ENCODE results near the gene TP53I13.
A peak's percentile ranks its signal among the peaks of the same experiment; 100 is the strongest.

The TP53I13 gene

DNA sequence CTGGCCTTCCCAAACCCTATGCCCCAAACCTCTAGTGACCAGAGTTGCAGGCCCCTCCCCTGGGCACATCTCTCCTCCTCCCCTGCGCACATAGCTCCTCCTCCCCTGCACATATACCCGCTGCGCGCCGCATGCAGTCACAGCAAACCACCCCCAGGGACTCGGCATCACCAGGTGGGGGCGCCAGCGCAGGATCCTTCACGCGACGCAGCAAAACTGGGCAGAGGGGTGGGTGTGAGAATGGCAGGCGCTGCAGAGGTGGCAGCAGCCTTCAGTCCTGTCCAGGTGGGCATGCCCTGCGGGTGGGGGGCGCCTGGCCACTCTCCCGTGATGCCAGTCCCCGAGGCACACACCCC, 48.6 kb downstream of the TP53I13 start:
- peak; percentile 70 to 84 (median 80) for DNase-seq

DNA sequence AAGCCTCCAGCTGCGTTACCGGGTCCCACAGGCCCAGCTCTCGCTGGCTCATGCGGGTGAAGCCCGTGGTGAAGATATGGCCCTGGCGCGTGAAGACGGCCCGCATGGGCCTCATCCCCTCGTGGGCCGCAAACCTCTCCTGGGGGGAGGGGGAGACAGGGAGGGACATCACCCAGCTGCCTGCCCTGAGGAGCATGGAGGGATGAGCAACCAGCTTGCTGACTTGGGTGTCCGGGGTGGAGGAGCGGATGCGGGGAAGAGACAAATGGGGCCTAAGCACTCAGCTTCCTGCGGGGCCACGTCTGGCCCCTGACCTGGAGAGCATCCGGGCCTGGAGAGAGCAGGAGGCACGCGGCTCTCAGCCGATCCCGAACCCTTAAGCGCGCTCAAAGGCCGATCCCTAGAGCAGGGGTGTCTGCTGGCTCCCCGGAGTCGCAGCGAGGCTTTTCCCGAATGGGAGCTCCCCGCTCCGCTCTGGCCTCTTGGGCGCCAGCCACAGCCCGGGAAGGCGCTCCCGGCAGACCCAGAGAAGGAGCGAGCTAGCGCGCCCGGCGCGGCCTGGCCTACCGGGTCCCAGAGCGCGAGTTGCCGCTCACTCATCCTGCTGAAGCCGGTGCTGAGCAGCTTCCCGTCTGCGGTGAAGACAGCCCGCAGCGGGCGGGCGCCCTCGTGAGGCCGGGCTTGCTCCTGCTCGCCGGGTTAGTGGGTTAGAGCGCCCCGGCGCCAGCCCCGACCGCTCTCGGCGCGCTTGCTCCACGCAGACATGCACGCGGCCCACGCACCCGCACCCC, 49.2 kb downstream of the TP53I13 start:
- DNase-seq = peak; percentile 72 to 83 (median 74)

- no peak for DNase-seq
These were observed 50.0 kb downstream of the TP53I13 start for GRCh38 chr17:29618272-29619065.

GRCh38 chr17:29619251-29619650, 50.8 kb downstream of the TP53I13 start:
- no peak for DNase-seq

DNA sequence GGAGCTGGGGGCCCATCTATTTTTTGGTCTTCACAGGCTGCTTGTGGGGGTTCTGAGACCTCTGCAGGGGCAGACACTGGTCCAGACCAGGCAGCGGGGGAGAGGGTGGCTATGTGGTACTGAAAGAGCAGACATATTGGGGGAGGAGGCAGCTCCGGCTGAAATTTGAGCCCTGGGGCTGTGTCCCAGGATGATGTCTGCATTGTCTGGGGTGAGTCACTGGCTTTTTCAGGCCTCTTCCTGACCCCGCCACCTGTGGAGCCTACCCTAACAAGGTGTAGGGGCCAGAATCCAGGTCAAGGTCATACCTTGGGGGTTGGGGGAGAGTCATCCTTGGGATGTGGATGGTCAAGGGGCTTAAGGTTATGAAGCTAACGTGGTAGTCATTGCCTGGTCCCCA, 51.8 kb downstream of the TP53I13 start:
- no peak for DNase-seq

DNA sequence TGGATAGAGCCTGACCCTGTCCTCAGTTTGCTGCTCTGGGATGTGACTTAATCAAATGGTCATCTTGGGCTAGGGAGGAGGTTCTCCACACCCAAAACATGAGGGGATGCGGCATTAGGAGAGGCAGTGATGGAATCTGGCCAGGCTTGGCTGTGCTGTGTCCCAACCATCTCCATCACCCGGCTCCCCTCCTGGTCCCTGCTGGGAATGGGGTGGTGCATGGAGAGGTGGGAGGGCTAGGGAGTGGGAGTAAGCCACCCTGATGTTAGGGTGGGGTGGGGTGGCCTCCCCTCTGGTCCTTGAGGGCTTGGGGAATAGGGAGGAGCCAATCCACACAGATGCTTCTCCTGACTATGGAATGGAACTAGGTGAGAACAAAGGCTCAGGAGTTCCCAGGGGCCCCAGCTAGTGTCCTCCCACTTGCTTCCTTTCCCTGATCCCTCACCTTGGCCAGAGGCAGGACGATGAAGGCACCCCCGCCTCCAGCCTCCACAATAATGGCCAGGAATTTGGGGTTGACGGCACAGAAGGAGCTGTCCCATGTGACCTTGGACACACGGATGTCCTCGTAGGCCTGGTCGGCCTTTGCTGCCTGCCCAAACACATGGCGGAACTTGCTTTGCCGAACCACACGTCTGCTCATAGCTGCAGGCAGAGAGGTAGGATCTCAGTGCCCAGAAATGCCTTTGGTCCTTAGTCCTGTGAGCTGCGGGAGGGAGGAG, 52.4 kb downstream of the TP53I13 start:
- no peak for DNase-seq

- DNase-seq = no peak
These were observed 53.3 kb downstream of the TP53I13 start for GRCh38 chr17:29621751-29622194.
